ENCODE results near the gene SCARB1. TPM values are rescaled to one million over a fixed set of nuclear protein-coding genes. Genes with fewer than 3 reads are reported as not detected.

The SCARB1 gene
- total and polyA plus RNA-seq, 4 experiments from 2014 or later = 1.5 to 2.6 (median 1.9) TPM

- no peak overlapping the region for H3K27ac ChIP-seq (ENCODE audit: low read depth, low read length)
- H3K27ac Mint-ChIP-seq = no peak overlapping the region
- no peaks in the 10 kb centered on the region for H3K36me3 ChIP-seq (ENCODE audit: insufficient read depth, low read length)
- H3K27me3 ChIP-seq (ENCODE audit: insufficient read depth, low read length) = no peaks in the 10 kb centered on the region
- no peaks in the 10 kb centered on the region for H3K9me3 Mint-ChIP-seq
- no peaks in the 10 kb centered on the region for H3K4me1 ChIP-seq (ENCODE audit: insufficient read depth, low read length)
- peaks cover 8 to 9% of the 10 kb centered on the region in 2 donors for H3K27me3 Mint-ChIP-seq
- intact Hi-C loops (cut with micrococcal nuclease) = no loop called here
- POLR2A ChIA-PET (ENCODE audit: partially characterized antibody) = no interaction called here
- no peaks in the 10 kb centered on the region for H3K9me3 ChIP-seq (ENCODE audit: control insufficient read depth in 1 of 2, low read length in 2 of 2)
- DNase-seq = no peak
- H3K4me3 ChIP-seq (ENCODE audit: low read length in 2 of 2) = no peak overlapping the region
- CTCF ChIA-PET (ENCODE audit: partially characterized antibody) = no interaction called here
- H3K4me1 Mint-ChIP-seq = peaks cover 3 to 23% (median 8%) of the 10 kb centered on the region in 4 donors
- no peaks in the 10 kb centered on the region for H3K36me3 Mint-ChIP-seq
- no peak overlapping the region for H3K4me3 Mint-ChIP-seq
Measured at GRCh38 chr12:124743479-124744272, 120.0 kb downstream of the SCARB1 start.

GRCh38 chr12:124742678-124743077 is 121.0 kb downstream of the SCARB1 start:
- Histone ChIP-seq H3K36me3 (ENCODE audit: insufficient read depth, low read length) (no peaks in the 10 kb centered on the region), H3K9me3 (ENCODE audit: control insufficient read depth in 1 of 2, low read length in 2 of 2) (no peaks in the 10 kb centered on the region), H3K4me3 (ENCODE audit: low read length in 2 of 2) (no peak overlapping the region), H3K27ac (ENCODE audit: low read depth, low read length) (no peak overlapping the region), H3K27me3 (ENCODE audit: insufficient read depth, low read length) (no peaks in the 10 kb centered on the region), H3K4me1 (ENCODE audit: insufficient read depth, low read length) (no peaks in the 10 kb centered on the region)
- Mint-ChIP-seq H3K36me3 (no peaks in the 10 kb centered on the region), H3K4me1 (peaks cover 5 to 23% (median 8%) of the 10 kb centered on the region in 4 donors), H3K27me3 (peaks cover 8 to 9% of the 10 kb centered on the region in 2 donors), H3K4me3 (no peak overlapping the region), H3K9me3 (no peaks in the 10 kb centered on the region), H3K27ac (no peak overlapping the region)
- CTCF ChIA-PET (ENCODE audit: partially characterized antibody) = no interaction called here
- no peak for DNase-seq
- POLR2A ChIA-PET (ENCODE audit: partially characterized antibody) = no interaction called here
- intact Hi-C loops (cut with micrococcal nuclease) = no loop called here

- no peaks in the 10 kb centered on the region for H3K27me3 ChIP-seq (ENCODE audit: insufficient read depth, low read length)
- no peaks in the 10 kb centered on the region for H3K36me3 ChIP-seq (ENCODE audit: insufficient read depth, low read length)
- Mint-ChIP-seq H3K27me3 (peaks cover 8 to 9% of the 10 kb centered on the region in 2 donors), H3K4me3 (no peak overlapping the region), H3K36me3 (no peaks in the 10 kb centered on the region), H3K27ac (no peak overlapping the region), H3K4me1 (peaks cover 5 to 23% (median 8%) of the 10 kb centered on the region in 4 donors), H3K9me3 (no peaks in the 10 kb centered on the region)
- no peaks in the 10 kb centered on the region for H3K4me1 ChIP-seq (ENCODE audit: insufficient read depth, low read length)
- H3K4me3 ChIP-seq (ENCODE audit: low read length in 2 of 2) = no peak overlapping the region
- DNase-seq = no peak
- ChIA-PET CTCF (ENCODE audit: partially characterized antibody) (no interaction called here), POLR2A (ENCODE audit: partially characterized antibody) (no interaction called here)
- H3K27ac ChIP-seq (ENCODE audit: low read depth, low read length) = no peak overlapping the region
- no peaks in the 10 kb centered on the region for H3K9me3 ChIP-seq (ENCODE audit: control insufficient read depth in 1 of 2, low read length in 2 of 2)
- intact Hi-C loops (cut with micrococcal nuclease) = no loop called here
Measured at GRCh38 chr12:124742111-124742510, 121.6 kb downstream of the SCARB1 start.

GRCh38 chr12:124741211-124741610 is 122.5 kb downstream of the SCARB1 start:
- ChIA-PET CTCF (ENCODE audit: partially characterized antibody) (no interaction called here), POLR2A (ENCODE audit: partially characterized antibody) (no interaction called here)
- Mint-ChIP-seq H3K36me3 (no peaks in the 10 kb centered on the region), H3K9me3 (no peaks in the 10 kb centered on the region), H3K4me3 (no peak overlapping the region), H3K27ac (peak overlapping the region in 1 of 7 donors; percentile 24), H3K27me3 (peaks cover 8 to 9% of the 10 kb centered on the region in 2 donors), H3K4me1 (peaks cover 7 to 24% (median 12%) of the 10 kb centered on the region in 4 donors)
- Histone ChIP-seq H3K36me3 (ENCODE audit: insufficient read depth, low read length) (no peaks in the 10 kb centered on the region), H3K27me3 (ENCODE audit: insufficient read depth, low read length) (no peaks in the 10 kb centered on the region), H3K9me3 (ENCODE audit: control insufficient read depth in 1 of 2, low read length in 2 of 2) (no peaks in the 10 kb centered on the region), H3K4me1 (ENCODE audit: insufficient read depth, low read length) (peaks cover 2% of the 10 kb centered on the region), H3K27ac (ENCODE audit: low read depth, low read length) (no peak overlapping the region), H3K4me3 (ENCODE audit: low read length in 2 of 2) (no peak overlapping the region)
- no peak for DNase-seq
- intact Hi-C loops (cut with micrococcal nuclease) = no loop called here

- Mint-ChIP-seq H3K27me3 (peaks cover 8 to 9% of the 10 kb centered on the region in 2 donors), H3K36me3 (no peaks in the 10 kb centered on the region), H3K27ac (no peak overlapping the region), H3K4me1 (peaks cover 7 to 25% (median 17%) of the 10 kb centered on the region in 4 donors), H3K9me3 (no peaks in the 10 kb centered on the region), H3K4me3 (no peak overlapping the region)
- Histone ChIP-seq H3K27me3 (ENCODE audit: insufficient read depth, low read length) (no peaks in the 10 kb centered on the region), H3K9me3 (ENCODE audit: control insufficient read depth in 1 of 2, low read length in 2 of 2) (no peaks in the 10 kb centered on the region), H3K4me3 (ENCODE audit: low read length in 2 of 2) (no peak overlapping the region), H3K36me3 (ENCODE audit: insufficient read depth, low read length) (no peaks in the 10 kb centered on the region), H3K27ac (ENCODE audit: low read depth, low read length) (no peak overlapping the region), H3K4me1 (ENCODE audit: insufficient read depth, low read length) (peaks cover 7% of the 10 kb centered on the region)
- intact Hi-C loops (cut with micrococcal nuclease) = no loop called here
- no peak for DNase-seq
- ChIA-PET CTCF (ENCODE audit: partially characterized antibody) (interaction anchor here (0.5 kb wide), 1 partner anchor 33 kb away, joined by 3 read pairs; no protein-coding TSS in a partner anchor), POLR2A (ENCODE audit: partially characterized antibody) (no interaction called here)
Measured at GRCh38 chr12:124740691-124741137, 123.0 kb downstream of the SCARB1 start.

GRCh38 chr12:124739953-124740561 is 123.6 kb downstream of the SCARB1 start:
- peak overlapping the region in 3 of 7 donors; percentile 2 to 59 (median 15) for H3K27ac Mint-ChIP-seq
- DNase-seq = no peak

GRCh38 chr12:124738636-124739467 is 124.8 kb downstream of the SCARB1 start:
- Histone ChIP-seq H3K4me1 (ENCODE audit: insufficient read depth, low read length) (peaks cover 7% of the 10 kb centered on the region), H3K27me3 (ENCODE audit: insufficient read depth, low read length) (no peaks in the 10 kb centered on the region), H3K36me3 (ENCODE audit: insufficient read depth, low read length) (no peaks in the 10 kb centered on the region), H3K9me3 (ENCODE audit: control insufficient read depth in 1 of 2, low read length in 2 of 2) (no peaks in the 10 kb centered on the region), H3K4me3 (ENCODE audit: low read length in 2 of 2) (no peak overlapping the region), H3K27ac (ENCODE audit: low read depth, low read length) (no peak overlapping the region)
- Mint-ChIP-seq H3K27me3 (peaks cover 5% of the 10 kb centered on the region in 2 donors), H3K27ac (peak overlapping the region in 1 of 7 donors; percentile 30), H3K4me1 (peaks cover 7 to 27% (median 18%) of the 10 kb centered on the region in 4 donors), H3K4me3 (peak overlapping the region in 2 of 8 donors; percentile 9 to 50), H3K36me3 (no peaks in the 10 kb centered on the region), H3K9me3 (no peaks in the 10 kb centered on the region)
- ChIA-PET CTCF (ENCODE audit: partially characterized antibody) (interaction anchor here (1.4 kb wide), 1 partner anchor 32 kb away, joined by 4 read pairs; no protein-coding TSS in a partner anchor), POLR2A (ENCODE audit: partially characterized antibody) (no interaction called here)
- no peak for DNase-seq
- intact Hi-C loops (cut with micrococcal nuclease) = no loop called here

More at GRCh38 chr12:124739953-124740561, 123.6 kb downstream of the SCARB1 start:
- no peaks in the 10 kb centered on the region for H3K36me3 Mint-ChIP-seq
- ChIA-PET CTCF (ENCODE audit: partially characterized antibody) (no interaction called here), POLR2A (ENCODE audit: partially characterized antibody) (no interaction called here)
- Histone ChIP-seq H3K4me3 (ENCODE audit: low read length in 2 of 2) (no peak overlapping the region), H3K36me3 (ENCODE audit: insufficient read depth, low read length) (no peaks in the 10 kb centered on the region), H3K27ac (ENCODE audit: low read depth, low read length) (no peak overlapping the region), H3K4me1 (ENCODE audit: insufficient read depth, low read length) (peaks cover 7% of the 10 kb centered on the region), H3K9me3 (ENCODE audit: control insufficient read depth in 1 of 2, low read length in 2 of 2) (no peaks in the 10 kb centered on the region), H3K27me3 (ENCODE audit: insufficient read depth, low read length) (no peaks in the 10 kb centered on the region)
- peaks cover 5 to 7% of the 10 kb centered on the region in 2 donors for H3K27me3 Mint-ChIP-seq
- no peaks in the 10 kb centered on the region for H3K9me3 Mint-ChIP-seq
- intact Hi-C loops (cut with micrococcal nuclease) = no loop called here
- peaks cover 7 to 25% (median 17%) of the 10 kb centered on the region in 4 donors for H3K4me1 Mint-ChIP-seq
- H3K4me3 Mint-ChIP-seq = no peak overlapping the region

All from CD4-positive, alpha-beta memory T cell (primary cell).